ENCODE measurements around the gene FAR2.
"Not testable (repeated sequence)": the region's sequence is repeated elsewhere in the genome, so short reads cannot be mapped to it uniquely, and the experiment has no call there.

Gene FAR2

DNA sequence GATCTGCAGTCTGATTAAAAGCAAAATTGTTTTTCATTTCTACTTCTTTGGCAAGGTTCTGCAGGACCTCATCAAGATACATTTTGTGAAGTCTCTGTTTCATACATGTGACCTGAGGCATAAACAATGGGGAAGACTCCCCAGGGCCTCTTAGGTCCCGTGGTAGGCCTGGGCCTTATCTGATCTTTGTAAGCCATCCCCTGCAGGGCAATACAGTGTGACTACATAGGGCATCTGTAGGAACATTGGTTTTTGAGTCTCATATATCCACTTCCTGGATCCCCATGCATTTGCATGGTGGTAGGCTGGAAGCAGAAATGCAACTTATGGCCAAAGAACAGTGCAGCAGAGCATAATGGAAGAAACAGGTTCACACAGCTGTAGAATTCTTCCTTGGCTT lies 6.0 kb downstream of the FAR2 start:
- DNase-seq, result no peak

- DNase-seq, result no peak
These were observed 8.4 kb downstream of the FAR2 start for GRCh38 chr12:29157486-29157946.

GRCh38 chr12:29158115-29158763 lies 9.2 kb downstream of the FAR2 start:
- DNase-seq, result no peak

- DNase-seq, result no peak
These were observed 10.6 kb downstream of the FAR2 start for GRCh38 chr12:29159661-29160060.

GRCh38 chr12:29160230-29160629 lies 11.2 kb downstream of the FAR2 start:
- DNase-seq, result no peak

DNA sequence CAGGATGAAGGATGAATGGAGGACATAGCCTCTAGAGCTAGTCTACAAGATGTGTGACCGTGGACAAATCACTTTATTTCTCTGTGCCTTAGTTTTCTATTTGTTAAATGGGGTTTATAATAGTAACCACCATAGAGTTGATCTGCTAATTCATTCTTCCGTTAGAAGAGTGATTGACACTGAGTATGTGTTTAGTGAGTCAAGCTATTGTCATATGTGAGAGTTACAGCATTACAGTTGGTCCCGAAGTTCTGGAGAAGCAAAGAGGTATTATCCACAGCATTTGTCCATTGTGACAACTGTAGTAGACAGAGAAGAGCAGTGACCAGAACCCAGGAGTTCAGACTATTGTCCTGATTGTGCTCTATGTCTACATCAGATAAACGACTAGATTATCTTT lies 14.1 kb downstream of the FAR2 start:
- no peak for DNase-seq

DNA sequence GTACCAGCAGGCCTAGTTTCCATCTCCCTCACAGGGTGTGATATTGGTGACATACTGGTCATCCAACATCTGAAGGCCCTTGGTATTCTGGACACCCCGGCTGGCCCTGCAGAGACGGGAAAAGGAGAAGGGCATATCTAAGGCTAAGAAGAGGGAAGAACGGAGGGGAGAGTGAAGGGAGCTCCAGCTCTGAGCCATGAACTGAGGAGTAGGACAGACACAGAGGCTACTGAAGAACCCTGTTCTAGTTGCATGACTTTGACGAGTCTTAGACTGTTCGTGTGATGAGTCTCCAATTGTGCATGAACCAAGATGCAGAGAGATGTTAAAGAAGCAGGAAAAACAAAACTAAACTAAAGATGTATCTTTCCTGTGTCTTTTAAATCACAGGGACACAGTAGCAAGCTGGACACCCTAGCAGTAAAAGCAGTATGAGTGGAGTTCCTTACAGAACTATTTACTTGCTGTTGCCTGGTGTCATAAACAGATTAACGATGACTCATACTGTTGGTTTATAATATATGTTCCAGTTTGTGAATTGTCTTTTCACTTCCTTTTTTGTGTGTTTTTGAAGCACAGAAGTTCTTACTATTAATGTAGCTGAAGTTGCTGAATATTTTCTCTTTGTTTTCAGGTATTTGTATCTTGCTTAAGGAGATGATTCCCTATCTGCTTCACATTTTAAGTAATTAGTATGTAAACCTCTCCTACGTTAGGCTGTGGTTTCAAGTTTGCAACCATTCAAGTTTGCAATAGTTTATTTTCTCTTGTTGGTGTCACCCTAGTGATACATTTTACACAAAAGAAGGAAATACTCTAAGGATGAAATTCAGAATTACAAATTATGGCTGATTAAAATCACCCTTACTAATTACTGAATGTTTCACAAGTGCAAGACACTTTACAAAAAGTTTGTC lies 15.7 kb downstream of the FAR2 start:
- no peak for DNase-seq

DNA sequence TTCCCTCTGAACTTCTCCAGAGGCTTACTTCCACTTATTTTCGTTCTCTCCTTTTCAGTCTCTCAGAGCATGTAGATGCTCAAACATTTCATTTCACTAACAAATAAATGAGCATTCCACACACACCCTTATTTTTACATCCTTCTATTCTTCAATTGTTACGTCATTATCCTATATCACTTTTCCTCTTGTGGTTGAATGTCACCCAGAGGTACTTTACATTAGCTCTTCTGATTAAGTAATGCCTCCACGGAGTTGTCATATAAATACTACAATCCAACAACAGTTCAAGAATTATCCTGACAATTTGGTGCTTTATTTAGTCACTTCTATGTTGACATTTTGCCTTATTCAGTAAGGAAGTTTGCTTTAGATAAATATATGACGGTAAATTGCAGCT lies 18.4 kb downstream of the FAR2 start:
- DNase-seq, result no peak

DNA sequence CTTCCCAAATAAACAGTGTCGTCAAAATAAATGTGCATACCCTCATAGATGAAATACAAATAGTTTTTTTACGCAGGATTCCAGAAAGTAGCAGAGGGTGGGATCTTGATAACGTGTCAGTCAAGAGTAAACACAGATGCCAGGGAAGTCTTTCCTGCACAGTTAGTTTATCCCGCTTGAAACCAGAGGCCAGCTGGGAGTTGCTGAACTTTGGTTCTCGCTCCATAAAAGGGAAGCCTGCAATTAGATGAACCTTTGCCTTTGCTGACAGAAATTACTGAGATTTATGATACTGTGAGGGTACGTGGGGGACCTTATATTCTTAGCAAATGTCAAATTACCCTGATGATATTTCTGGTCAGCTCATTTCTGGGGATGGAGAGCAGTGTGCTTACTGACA lies 18.9 kb downstream of the FAR2 start:
- DNase-seq, result no peak

DNA sequence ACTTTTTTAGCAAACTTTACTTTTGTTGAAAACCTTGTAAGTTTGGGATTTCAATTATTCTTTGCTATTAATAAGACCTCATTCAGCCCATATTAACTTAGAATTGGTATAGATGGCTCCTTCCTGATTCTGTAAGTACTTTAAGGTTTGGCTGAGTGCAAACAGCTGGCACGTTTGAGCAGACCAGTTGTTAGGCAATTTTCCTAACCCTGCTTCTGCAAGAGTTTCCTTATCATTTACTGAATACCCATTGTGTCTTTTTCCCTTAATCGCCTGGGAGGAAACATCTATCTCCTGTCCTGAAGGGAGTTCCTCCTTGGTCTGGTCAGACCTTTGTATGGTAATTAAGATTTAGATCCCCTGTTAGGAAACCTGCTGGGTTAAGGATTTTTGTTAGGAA lies 20.9 kb downstream of the FAR2 start:
- DNase-seq, result not testable (repeated sequence)

GRCh38 chr12:29170478-29171084 lies 21.5 kb downstream of the FAR2 start:
- not testable (repeated sequence) for DNase-seq

DNA sequence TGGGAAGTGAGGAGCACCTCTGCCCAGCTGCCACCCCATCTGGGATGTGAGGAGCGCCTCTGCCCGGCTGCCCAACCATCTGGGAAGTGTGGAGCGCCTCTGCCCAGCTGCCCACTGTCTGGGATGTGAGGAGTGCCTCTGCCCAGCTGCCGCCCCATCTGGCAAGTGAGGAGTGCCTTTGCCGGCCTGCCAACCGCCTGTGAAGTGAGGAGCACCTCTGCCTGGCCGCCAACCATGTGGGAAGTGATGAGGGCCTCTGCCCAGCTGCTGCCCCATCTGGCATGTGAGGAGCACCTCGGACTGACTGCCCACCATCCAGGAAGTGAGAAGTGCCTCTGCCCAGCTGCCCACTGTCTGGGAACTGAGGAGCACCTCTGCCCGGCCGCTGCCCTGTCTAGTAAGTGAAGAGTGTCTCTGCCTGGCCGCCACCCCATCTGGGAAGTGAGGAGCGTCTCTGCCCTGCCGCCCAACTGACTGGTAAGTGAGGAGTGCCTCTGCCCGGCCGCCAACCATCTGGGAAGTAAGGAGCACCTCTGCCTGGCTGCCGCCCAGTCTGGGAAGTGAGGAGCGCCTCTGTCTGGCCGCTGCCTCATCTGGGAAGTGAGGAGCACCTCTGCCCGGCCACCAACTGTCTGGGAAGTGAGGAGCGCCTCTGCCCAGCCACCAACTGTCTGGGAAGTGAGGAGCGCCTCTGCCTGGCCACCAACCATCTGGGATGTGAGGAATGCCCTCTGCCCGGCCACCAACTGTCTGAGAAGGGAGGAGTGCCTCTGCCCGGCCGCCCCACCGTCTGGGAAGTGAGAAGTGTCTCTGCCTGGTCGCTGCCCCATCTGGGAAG lies 22.6 kb downstream of the FAR2 start:
- DNase-seq, result no peak

GRCh38 chr12:29176941-29177340 lies 27.9 kb downstream of the FAR2 start:
- no peak for DNase-seq

DNA sequence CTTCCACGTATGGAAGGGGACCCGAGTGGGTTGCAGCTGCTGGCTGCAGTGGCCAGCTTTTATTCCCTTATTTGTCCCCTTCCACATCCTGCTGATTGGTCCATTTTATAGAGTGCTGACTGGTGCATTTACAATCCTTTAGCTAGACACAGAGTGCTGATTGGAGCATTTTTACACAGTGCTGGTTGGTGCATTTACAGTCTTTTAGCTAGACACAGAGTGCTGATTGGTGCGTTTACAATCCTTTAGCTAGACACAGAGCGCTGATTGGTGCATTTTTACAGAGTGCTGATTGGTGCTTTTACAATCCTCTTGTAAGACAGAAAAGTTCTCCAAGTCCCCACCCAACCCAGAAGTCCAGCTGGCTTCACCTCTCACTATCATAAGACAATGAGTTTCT lies 33.2 kb downstream of the FAR2 start:
- DNase-seq, result not testable (repeated sequence)

- DNase-seq, result no peak
These were observed 38.7 kb downstream of the FAR2 start for GRCh38 chr12:29187756-29188155.

GRCh38 chr12:29191267-29191850 lies 42.3 kb downstream of the FAR2 start:
- DNase-seq, result no peak

DNA sequence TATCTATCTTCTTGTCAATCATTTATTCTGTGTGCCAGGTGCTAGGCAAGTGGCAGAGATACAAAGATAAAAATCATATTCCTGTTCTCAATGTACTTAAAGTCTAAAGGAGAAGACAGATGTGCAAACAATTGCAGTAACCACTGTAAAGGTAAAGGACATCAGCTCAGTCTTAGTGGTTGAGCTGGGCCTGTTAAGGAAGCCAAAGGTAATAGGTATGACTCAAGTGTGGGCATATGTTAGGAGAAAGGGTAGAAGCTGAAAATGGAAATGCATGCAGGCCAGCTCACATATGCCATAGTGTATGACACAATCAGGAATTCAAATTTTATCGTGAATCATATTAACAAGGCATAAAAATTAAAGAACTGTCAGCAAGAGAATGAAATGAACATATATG lies 49.8 kb downstream of the FAR2 start:
- DNase-seq, result no peak

GRCh38 chr12:29200586-29200985 lies 51.5 kb downstream of the FAR2 start:
- no peak for DNase-seq

DNA sequence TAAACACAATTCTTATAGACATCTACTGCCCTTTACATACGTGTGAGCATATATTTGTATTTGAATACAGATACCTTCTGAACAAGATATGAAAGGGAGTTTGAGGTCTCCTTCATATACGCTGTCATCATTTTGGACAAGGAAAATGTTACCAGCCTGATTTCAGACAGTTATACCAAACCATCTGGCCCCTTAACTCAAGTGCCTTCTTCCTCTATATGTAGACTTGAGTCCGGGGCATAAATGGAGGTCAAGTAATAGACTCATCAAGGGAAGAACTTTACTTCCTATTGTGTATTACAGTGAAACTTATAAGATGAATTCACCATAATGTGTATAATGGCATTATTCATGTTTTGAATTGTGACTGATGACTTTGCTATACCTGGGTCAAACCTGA lies 52.2 kb downstream of the FAR2 start:
- no peak for DNase-seq

GRCh38 chr12:29201746-29202145 lies 52.7 kb downstream of the FAR2 start:
- DNase-seq, result no peak

GRCh38 chr12:29204521-29204920 lies 55.4 kb downstream of the FAR2 start:
- DNase-seq, result no peak

DNA sequence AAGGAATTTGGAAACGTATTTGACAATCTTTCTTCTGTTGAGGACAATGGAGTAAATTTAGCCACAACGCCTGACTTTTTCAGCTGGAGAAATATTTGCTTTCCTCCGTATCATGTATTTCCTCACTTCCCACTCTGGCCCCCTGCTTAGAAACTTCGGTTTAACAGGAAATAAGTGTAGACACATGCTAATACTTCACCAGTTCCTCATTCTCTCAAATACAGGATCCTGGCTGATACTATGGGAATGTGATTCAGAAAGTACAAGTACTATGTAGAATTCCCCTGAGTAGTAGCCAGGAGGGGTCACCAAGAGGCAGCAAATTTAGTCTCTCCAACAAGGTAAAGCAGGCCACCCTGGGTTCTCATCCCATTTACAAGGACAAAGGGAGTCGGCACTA lies 58.0 kb downstream of the FAR2 start:
- no peak for DNase-seq

- no peak for DNase-seq
These were observed 59.0 kb downstream of the FAR2 start for GRCh38 chr12:29208060-29208459.

Data from left hindlimb (tissue), 1 donor.